GM18508 (cell line): ENCODE data around the gene GSG1L.

Source experiments
- ATAC-seq: cut with Tn5 transposase; IDR thresholded peaks from one replicate; pipeline ENCODE4 v1.9.1; 2021; ENCODE audit warnings: moderate number of reproducible peaks; ENCODE audit not compliant: insufficient read depth, unreplicated experiment

Gene GSG1L

DNA sequence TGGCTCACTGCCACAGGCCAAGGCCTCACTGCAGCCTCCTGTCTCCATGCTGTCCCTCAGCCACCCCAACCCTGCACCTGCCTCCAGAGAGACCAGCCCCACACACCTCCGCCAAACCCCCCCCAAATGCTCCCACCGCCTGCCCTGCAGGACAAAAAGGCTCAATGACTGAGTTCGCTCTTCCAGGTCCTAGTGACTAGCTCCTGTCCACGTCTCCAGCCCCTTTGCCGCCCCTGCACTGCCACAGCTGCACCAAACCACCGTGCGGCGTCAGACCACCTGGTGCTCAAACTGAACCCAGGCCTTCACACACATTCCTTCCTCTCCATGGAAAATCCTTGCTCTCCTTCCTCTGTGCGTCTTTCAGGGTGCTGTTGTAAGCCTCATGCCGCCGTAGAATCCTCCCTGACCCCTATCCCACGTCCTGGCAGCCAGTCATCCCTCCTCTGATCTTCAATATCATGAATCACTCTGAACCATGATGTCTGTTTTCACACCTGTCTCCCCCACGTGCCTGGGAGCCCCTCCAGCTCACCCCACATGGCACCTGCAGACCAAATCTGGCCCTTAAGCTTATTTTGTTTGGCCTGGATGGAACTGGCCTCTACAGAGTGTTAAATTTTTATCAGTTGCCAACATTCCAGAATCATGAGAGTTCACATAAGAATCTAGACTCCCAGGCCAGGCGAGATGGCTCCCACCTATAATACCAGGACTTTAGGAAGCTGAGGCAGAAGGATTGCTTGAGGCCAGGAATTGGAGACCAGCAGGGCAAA is 4.3 kb upstream of the GSG1L start:
- ATAC-seq = no peak

DNA sequence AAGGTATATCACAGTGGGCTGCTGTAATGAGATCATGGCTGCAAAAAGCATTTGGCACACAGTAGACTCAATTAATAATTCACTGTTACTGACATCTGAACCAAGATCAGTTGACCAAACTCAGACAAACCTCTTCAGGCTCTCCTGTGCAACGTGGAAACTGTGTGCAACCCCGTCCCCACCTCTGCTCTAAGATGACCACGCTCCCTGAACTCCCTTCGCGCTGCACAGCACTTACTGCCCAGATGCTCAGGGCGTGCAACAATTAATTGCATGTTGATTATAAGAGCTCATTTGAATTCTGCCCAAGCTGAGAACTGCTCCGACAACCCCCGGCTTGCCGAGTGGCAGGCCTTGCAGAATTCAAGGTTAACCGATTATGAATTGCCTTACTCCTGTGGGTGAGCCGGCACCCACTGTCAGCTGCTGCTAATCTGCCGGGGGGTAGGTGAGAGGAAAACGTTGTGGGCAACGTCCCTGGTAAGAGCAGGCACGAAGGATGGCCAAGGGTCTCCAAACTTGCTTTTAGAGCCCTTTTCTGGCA is 1.3 kb upstream of the GSG1L start:
- no peak for ATAC-seq

DNA sequence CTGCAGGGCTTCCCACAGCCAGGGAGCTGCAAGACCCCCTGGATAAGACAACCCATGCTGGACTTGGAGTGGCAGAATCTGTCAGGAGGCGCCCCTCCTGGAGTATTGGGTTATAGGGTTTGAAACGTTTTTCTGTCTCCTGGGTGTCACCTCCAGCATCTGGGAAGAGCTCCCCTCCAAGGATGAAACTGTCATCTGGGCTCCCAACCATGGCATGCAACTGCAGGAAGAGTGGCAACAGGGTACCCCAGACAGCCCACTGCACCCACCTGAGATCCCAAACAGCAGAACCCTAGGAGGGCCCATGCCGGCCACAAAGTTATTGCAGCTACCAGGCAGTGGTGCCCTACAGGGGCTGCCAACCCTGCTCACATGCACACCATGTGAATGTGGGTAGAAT is 636 bp upstream of the GSG1L start:
- ATAC-seq = no peak

DNA sequence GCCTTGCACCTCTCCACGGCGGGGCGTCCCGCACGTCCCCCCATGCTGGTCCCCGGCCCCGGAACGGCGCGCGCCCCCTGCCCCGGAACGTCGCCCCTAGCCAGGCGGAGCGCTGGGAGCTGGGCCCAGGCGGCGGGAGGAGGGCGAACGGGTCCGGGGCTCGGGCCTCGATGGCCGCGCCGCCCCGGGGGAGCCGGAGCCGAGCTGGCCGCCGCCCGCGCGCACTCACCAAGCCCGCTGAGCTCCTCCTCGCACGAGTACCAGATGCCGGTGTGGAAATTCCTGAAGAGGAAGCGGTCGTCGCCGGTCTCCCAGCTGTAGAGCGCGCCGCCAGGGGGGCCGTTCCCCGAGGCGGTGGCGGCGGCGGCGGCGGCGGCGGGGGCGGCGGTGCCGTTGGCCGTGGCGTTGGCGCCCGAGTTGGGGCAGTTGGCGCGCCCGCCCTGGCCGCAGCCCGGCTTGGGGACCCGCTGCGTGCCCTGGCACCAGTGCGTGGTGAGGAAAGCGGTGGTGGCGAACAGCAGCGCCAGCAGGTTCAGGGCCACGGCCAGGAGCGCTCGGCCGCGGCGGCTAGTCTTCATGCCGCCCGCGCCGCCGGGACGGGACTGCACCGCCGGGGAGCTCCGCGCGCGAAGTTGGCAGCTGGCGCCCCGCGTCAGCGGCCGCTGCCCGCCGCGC is 530 bp downstream of the GSG1L start:
- ATAC-seq = no peak

DNA sequence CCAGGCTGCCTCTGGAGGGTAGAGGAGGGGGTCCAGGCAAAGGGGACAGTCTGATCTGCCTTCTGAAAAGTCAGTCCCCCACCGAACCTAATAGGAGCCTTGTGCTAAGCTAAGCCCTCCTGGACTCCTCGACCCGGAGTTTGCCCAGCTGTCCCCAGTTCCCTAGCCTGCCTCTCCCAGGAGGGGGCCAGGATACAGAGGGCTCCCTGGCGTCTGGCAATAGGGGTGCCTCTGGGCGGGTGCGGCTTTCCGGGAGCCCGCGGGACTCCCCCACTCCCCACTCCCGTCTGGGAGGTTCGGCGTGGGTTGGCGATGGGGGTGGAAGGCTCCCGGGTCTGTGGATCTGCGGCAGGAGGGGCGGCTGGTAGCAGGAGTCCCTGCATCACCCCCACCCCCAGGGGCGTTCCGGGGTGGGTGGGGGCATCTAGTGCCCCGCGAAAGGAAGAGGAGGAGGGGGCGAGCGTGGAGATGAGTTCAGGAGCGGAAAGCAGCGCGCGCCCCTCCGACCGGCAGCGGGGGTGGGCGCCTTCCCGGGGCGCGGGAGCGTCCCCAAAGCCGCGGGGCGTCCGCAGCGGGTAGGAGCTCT is 1.2 kb downstream of the GSG1L start:
- ATAC-seq = no peak

DNA sequence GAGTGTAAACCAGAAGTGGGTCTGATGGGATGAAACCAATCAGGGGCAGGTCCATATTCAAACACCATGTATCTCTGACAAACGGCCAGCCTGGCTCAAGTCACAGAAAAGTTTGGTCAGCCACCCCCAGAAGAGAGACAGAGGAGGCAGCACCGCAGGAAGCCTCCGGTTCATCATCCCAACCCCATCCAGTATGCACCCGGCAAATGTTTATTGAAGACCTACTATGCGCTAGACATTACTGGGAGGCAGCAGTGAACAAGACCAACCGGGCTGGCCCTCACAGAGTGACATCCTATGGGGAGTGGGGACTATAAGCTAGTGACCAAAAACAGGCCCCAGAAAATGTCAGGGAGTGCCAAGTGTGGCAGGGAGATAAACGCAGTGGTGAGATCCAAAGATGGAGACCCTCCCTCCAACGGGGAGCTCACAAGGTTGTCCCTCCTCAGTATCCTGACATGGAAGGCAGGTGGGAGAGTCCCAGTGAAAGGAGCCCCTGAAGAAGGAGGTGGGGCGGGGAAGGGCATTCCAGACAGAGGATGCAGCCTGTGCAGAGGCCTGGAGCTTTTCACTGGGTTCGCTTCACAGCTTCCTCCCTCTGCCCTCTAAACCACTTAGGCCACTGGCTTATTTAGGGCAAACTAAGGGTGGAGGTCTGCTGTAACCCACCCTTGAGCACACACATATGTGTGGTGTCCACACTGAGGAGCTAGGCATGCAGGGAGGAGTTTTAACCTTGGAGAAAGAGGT is 2.0 kb downstream of the GSG1L start:
- ATAC-seq = no peak

DNA sequence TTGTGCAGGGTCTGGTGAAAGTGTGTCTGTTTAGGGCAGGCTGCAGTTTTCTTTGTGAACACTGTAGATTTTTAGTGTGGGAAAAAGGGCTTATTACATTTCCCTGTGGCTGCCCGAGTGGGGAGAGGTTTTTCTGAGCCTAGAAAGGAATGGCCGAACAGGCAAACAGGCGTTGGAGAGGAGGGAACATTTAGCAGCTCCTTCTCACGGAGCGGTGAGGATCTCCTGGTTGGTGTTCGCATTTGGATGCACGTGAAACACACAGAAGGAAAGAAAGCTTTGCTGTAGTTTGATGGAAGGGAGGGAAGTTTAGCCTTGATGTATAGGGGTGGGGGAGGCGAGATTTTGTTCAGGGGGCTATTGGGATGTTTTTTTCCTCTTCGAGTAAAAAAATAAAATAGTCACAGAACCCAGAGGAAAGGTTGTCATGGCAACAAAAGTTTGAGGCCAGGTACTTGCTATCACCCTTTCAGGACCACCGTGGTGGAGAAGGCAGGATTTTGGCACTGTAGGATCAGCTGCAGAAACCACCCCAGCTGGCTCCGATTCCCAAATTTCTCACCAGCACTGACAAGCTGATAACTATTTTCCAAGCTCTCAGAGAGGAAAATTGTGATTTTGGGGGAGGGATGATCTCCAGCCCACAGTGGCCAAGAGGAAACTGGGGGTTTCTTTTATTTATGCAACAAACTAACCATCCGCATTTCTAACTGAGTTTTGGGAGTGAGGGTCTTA is 3.5 kb downstream of the GSG1L start:
- ATAC-seq = no peak

DNA sequence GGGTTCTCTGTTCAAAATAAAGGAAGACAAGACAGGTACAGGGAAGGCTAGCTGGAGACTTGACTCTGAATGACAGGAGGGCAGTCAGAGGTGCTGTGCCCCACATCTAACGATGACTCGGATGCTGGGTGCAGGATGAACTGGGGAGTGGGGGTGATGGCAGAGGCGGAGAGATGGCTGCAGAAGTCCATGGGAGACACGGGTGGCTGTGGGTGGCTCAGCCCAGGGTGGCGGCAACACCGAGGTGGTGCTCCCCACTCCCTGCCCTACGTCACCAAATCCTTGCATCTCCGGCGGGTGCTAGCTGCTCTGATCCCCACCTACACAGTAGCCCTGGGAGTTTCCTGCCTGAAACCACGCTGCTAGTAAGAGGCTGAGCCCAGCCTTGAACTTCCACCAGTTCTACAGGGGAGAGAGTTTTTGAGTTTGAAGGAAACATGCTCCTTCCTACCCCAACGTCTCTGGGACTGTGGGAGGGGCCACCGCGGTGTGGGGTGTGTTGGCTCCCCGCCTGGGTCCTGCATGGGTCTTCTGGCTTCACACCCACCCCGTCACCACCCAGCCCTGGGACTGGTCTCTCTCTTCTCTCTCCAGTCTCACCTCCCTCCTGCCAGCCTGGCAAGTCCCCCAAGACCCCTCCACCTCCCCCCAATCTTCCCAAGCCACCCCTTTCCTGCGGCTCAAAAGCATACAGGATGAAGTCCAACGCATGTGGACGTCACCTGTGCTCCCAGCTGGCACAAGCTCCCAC is 4.5 kb downstream of the GSG1L start:
- no peak for ATAC-seq

DNA sequence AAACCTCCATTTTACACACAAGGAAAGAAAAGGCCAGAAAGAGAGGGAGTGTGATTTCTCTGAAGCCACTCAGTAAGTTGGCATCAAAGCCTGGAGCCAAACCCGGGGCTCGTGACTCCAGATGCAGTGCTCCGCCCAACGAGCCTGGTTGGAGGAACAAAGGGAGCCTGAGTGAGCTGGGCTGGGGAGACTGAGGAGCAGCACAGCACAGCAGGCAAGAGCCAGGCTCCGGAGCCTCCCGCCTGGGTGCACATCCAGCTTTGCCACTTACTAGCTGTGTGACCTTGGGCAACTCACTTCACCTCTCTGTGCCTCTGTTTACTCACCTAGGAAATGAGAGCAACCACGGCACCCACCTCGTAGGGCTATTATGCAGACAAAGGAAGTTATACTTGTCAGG is 5.6 kb downstream of the GSG1L start:
- ATAC-seq = no peak

DNA sequence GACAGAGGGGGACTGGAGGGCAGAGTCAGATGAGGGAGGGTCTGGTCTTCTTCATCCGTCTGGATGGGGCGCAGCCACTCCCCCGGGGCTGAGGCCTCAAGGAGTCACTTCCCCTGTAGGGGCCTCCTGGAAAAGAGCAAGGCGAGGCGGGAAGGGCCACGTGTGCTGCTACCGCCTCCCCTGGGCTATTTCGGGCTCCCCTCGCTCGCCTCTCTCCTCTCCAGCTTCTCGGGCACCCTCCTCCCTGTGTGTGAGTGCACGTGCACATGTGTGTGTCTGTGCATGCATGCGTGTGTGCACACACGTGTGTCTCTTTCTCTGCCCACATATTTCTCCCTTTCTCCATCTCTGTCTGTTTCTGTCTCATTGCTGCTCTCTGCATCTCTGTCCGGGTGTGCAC is 10.1 kb downstream of the GSG1L start:
- no peak for ATAC-seq

DNA sequence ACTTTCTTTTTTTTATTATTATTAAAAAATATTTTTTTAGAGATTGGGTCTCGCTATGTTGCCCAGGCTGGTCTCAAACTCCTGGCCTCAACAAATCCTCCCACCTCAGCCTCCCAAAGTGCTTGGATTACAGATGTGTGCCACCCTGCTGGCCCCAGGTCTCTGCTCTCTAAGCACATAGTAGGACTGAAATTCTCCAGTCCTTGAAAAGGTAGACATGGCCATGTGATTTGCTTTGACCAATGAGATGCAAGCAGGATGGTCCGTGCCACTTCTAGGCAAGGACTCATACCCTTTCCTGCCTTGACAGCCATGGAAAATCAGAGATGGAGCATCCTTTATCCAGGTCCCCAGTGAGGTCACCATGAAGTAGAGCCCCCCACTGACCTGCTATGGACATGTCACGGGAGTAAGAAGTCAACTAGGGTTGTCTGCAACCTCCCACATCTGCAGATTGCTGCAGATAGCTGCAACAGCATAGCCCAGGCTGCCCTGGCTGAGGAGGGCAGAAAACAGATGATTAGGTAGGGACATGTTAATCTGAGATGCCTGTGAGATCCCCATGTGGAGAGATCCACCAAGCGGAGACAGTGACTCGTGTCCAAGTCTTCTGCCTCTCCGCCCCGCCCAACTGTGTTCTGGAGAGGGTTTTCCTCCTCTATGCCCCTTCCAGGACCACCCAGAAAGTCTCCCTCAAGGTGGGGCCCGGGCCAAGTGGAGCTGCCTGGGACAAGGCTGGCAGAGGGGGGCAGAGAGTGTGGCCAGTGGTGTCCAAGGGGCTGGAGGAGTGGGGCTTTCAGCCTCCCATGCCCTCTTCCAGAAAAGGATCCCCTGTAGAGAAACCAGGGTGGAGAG is 11.0 kb downstream of the GSG1L start:
- no peak for ATAC-seq

DNA sequence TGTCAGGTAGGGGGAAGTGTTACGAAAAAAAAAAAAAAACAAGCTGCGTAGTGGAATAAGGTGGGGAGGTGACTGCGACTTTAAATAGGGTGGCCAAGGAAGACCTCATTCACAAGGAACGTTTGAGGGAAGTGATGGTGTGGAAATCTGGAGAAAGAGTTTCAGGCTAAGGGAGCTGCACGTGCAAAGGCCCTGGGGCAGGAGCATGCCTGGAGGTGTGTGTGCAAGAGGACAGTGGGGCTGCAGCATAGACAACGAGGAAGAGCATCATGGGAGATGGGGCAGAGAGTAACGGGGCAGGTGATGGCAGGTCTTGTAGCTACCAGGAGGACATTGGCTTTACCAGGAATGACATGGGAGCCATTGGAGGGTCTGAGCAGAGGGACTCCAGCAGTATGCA is 12.0 kb downstream of the GSG1L start:
- ATAC-seq = no peak

DNA sequence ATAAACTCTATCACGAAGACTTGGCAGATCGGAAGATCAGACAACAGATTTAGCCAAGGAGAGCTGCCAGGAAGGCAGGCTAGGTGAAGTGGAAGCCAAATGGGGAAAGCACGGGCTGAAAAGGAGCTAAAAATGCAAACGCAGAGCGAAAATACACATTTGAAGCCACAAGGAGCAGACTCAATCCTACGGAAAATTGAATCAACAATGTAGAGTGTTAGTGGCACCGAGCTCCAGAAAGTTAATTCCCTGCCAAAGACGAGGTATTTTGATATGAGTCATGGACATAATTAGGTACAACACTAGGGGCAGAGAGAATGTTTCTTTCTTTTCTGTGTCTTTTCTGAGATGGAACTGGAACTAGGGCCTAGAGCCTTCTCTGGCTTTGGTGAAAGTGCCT is 20.7 kb downstream of the GSG1L start:
- ATAC-seq = no peak

DNA sequence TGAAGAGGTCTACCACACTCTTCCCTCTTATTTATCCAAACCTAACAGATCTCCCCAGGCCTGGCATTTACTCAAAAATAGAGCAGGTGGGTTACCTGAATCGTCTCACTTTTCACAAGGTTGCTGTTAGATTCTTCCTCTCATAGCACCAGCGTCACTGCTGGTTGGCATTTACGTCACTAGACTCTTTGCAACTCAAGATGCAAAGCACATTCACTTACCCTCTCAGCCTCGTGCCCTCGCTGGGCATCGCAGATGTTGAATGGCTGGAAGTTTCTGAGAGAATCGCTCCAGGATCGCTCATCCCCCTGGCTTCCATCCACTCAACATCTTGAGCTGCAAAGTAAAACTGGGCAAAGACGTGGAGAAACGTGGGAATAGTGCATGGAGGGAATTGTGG is 21.9 kb downstream of the GSG1L start:
- ATAC-seq = no peak

DNA sequence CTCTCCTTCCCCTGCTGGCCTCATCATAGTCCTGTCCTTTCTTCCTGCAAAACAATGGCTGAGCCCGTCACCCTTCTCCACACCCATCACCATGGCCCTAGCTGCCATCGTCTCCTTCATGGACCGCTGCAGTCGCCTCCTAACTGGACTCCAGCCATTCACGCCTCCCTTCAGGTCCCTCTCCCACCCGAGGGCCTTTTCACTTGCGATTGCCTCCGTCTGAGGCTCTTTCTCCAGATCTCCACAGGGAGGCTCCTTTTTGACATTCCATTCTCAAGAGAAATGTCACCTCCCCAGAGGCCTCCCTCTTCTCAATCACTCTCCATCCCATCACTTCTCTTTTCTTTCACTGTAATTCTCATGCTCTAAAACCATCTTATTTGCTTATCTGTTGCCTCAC is 23.5 kb downstream of the GSG1L start:
- ATAC-seq = no peak

DNA sequence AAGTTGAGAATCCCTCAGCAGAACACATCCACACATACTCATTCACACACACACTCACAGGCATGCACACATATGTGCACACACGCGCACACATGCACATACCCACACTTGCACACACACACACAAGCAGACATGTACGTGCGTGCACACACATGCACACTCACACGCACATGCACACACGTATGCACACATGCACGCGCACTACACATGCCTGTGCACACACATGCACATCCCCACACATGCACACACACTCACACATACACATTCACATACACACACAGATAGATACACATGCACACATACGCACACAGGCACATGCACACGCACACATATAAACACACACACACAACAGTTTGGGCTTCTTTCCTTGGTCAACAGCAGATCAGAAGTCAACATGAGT is 24.0 kb downstream of the GSG1L start:
- ATAC-seq = no peak

DNA sequence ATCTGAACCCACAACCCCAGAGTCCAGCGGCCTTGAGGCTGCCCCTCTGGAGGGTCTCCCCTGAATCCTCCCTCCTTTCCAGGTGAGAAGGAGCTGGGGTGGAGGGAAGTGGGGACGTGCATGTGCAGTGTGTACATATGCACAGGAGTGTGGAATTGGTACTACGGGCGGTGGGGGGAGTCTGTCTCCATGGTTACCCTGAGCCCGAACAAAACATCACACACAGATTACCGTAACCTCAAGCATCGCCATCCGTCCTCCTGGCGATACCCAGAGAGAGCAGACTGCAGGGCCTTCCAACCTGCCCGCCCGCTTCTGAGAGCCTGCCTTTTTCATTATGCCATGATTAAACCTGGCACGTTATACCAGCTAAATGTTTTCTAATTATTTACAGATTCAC is 25.1 kb downstream of the GSG1L start:
- no peak for ATAC-seq

DNA sequence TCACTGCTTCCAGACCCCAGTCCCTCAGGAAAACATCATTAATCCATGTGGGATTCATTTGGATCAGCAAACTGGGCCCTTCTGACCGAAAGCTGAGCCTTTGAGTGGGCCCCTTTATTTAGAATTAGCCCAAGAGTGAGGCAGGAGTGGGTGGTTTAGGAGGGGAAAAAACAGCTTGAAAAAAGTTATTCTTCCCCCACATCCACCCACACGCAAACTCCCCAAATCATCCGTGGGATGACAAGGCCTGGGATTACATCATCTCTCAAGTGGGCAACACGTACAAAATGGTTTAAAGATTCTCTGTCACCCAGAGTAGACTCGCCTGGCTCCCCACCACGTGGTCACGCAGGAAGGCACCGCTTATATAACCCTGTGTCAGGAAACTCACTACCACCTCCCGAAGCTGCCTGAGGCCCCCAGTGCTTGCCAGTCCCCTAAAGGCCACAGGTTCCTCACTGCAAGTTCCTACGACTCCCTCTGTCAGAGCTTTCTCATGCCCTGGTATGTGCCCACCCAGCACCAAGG is 27.6 kb downstream of the GSG1L start:
- no peak for ATAC-seq
